Neuron (in vitro differentiated cells): Measurements from ENCODE around the gene PCP4L1.
"Not testable (repeated sequence)": the region's sequence is repeated elsewhere in the genome, so short reads cannot be mapped to it uniquely, and the experiment has no call there.

Experiments
- H2AFZ ChIP-seq: one replicate; pipeline ENCODE4 v1.6.1; 2013; ENCODE audit warnings: low read depth, mild to moderate bottlenecking, inconsistent platforms, low read length, moderate library complexity
- H3K27me3 ChIP-seq: one replicate; pipeline ENCODE4 v1.6.1; 2013; ENCODE audit warnings: low read length; ENCODE audit not compliant: insufficient read depth
- H3K36me3 ChIP-seq: one replicate; pipeline ENCODE4 v1.6.1; 2013; ENCODE audit warnings: low read length; ENCODE audit not compliant: insufficient read depth
- H3K4me1 ChIP-seq: one replicate; pipeline ENCODE4 v1.6.1; 2013; ENCODE audit warnings: low read length; ENCODE audit not compliant: insufficient read depth
- H3K4me3 ChIP-seq: 2 replicates; pipeline ENCODE4 v1.5.1; 2013; ENCODE audit warnings: mild to moderate bottlenecking, low read length, moderate library complexity
- H3K9me3 ChIP-seq: one replicate; pipeline ENCODE4 v1.6.1; 2013; ENCODE audit warnings: low read length

Gene PCP4L1

DNA sequence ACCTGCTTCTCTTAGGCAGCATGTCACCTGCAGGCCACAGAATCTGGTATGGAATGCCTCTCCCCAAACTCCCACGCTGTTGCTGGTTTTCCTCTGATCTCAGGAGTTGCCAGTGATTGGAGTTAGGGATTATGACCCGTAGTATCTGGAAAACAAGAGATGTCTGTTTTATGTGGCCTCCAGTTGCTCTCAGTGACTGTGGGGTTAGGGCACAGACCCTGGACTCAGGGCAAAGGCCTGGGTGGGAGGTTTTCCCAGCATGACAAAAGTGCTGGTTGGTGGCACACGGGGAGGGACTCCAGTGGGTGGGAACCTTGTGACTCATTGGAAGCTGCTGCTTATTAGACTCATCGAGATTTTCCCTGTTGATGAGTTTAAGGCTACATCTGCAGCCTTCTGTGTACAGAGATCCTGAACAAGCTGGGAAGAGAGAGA, 20.5 kb upstream of the PCP4L1 start, which contains the start of gene NR1I3:
Gene NR1I3 (minus strand): TSS at position 165 of the 435 bp plus-strand sequence. CDS start 1,638 bp downstream, outside the sequence.
- Histone ChIP-seq H3K36me3 (no peaks in the 10 kb centered on the region), H3K9me3 (no peaks in the 10 kb centered on the region), H3K27me3 (peaks cover 2% of the 10 kb centered on the region), H3K4me3 (no peak within 1 kb of the TSS), H2AFZ (no peak within 1 kb of the TSS), H3K4me1 (peaks cover 5% of the 10 kb centered on the region)

DNA sequence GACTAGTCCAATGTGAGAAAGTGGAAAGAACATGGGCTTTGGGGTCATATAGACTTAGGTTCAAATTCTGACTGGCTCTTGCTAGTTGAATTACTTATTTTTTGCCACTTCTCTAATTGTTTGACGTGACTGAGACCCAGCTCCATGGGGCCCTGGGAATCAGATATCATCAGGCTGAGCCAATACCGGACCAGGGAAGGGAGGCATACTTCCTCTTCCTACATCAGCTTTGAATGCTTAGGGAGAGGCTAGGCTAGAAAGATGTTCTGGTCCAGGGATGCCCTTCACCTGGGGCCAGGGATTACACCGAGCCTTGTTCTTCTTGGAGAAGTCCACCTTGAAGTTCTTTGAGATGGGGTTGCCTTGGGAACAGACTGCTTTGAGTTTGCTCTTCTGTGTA, 16.9 kb upstream of the PCP4L1 start:
- H3K36me3 ChIP-seq = no peaks in the 10 kb centered on the region
- H2AFZ ChIP-seq = no peak overlapping the region
- peaks cover 2% of the 10 kb centered on the region for H3K27me3 ChIP-seq
- H3K4me3 ChIP-seq = no peak overlapping the region
- peaks cover 5% of the 10 kb centered on the region for H3K4me1 ChIP-seq
- H3K9me3 ChIP-seq = no peaks in the 10 kb centered on the region

DNA sequence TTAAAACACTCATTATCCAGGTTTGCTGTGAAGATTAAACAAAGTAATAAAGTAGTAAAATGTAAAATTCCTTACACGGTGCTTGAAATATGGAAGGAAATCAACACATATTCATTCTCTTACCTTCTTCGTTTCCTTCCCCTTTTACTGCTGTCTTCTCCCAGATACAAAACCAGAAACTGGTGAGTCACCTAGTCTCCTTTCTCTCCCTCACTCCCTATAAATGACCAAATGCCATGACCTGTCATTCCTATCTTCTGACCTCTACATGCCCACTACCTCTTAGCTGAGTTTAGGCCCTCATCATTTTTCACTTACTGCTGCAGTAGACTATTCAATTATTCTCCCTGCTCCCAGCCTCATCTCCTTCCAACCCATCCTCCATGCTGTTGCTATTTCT, 16.2 kb upstream of the PCP4L1 start:
- Histone ChIP-seq H3K9me3 (no peaks in the 10 kb centered on the region), H2AFZ (no peak overlapping the region), H3K4me1 (peaks cover 5% of the 10 kb centered on the region), H3K36me3 (no peaks in the 10 kb centered on the region), H3K27me3 (peaks cover 2% of the 10 kb centered on the region), H3K4me3 (no peak overlapping the region)

DNA sequence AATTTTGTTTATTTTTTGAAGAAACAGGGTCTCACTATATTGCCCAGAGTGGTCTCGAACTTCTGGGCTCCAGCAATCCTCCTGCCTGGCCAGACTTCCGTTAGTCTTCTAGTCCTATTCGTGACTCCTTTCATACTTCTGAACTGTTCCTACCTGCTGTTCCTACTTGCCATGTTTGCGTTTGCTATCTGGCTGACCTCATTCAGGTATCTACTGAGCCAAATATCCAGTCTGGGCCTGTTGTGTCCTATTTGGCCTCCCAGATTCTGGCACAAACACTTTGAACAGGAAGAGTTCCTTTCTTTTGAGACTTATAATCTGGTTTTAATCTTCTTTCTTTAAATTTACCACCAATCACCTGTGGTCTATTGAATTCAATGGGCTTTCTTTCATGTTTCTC, 13.7 kb upstream of the PCP4L1 start:
- Histone ChIP-seq H3K9me3 (no peaks in the 10 kb centered on the region), H3K36me3 (no peaks in the 10 kb centered on the region), H3K4me1 (peaks cover 5% of the 10 kb centered on the region), H3K4me3 (no peak overlapping the region), H3K27me3 (peaks cover 2% of the 10 kb centered on the region), H2AFZ (no peak overlapping the region)

DNA sequence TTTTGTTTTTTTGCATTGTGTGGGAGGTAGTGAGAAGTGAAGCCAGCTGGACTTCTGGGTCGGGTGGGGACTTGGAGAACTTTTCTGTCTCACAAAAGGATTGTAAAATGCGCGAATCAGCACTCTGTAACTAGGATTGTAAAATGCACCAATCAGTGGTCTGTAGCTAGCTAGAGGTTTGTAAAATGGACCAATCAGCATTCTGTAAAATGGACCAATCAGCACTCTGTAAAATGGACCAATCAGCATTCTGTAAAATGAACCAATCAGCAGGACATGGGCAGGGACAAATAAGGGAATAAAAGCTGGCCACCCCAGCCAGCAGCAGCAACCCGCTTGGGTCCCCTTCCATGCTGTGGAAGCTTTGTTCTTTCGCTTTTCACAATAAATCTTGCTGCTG, 8.4 kb upstream of the PCP4L1 start:
- not testable (repeated sequence) for H3K4me1 ChIP-seq, H3K4me3 ChIP-seq, H3K9me3 ChIP-seq, H3K36me3 ChIP-seq, H2AFZ ChIP-seq, H3K27me3 ChIP-seq

DNA sequence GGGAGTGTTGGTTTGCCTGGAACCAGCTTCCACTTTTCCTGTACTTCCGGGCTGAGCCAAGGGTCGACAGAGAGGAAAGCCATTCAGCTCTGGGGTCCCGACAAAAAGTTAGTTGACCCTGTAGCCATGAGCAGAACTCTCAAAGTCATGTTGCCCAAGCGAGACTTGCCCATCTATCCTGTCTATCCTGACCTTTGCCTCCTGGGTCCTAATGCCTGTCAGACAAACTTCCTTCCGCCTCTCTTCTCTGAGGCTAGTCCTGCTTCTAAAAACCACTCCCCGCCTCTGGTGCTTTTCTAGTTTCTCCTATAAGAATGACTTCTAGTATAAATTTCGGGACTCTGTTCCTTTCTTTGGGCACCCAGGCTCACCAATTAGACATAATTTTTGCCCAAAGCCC, 7.7 kb upstream of the PCP4L1 start:
- no peak overlapping the region for H2AFZ ChIP-seq

DNA sequence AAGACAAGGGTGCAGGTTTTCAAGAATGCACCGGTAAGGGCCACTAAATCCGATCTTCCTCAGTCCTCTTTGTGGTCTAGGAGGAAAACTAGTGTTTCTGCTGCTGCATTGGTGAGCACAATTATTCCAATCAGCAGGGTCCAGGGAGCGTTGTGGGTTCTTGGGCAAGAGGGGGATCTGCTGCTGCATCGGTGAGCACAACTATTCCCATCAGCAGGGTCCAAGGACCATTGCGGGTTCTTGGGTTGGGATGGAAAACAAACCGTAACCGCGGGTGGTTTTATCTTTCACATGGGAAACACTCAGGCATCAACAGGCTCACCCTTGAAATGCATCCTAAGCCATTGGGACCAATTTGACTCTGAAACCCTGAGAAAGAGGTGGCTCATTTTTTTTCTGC, 7.0 kb upstream of the PCP4L1 start:
- Histone ChIP-seq H2AFZ (no peak overlapping the region), H3K27me3 (no peaks in the 10 kb centered on the region), H3K36me3 (no peaks in the 10 kb centered on the region), H3K4me1 (no peaks in the 10 kb centered on the region), H3K4me3 (no peak overlapping the region), H3K9me3 (no peaks in the 10 kb centered on the region)

More for the DNA sequence above, 7.7 kb upstream of the PCP4L1 start:
- no peaks in the 10 kb centered on the region for H3K4me1 ChIP-seq
- no peaks in the 10 kb centered on the region for H3K36me3 ChIP-seq
- no peaks in the 10 kb centered on the region for H3K9me3 ChIP-seq
- no peaks in the 10 kb centered on the region for H3K27me3 ChIP-seq
- no peak overlapping the region for H3K4me3 ChIP-seq

DNA sequence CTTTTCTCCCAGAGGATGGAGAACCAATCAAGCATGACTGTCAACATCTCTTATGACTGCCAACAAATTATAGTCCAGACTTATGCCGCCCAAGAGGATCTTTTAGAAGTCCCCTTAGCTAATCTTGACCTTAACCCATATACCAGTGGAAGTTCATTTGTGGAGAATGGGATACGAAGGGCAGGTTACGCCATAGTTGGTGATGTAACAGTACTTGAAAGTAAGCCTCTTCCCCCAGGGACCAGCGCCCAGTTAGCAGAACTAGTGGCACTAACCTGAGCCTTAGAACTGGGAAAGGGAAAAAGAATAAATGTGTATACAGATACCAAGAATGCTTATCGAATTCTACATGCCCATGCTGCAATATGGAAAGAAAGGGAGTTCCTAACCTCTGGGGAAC, 3.2 kb upstream of the PCP4L1 start:
- H2AFZ ChIP-seq, H3K4me1 ChIP-seq, H3K9me3 ChIP-seq, H3K36me3 ChIP-seq, H3K4me3 ChIP-seq: not testable (repeated sequence)
- peaks cover 25% of the 10 kb centered on the region for H3K27me3 ChIP-seq

GRCh38 chr1:161255955-161256520, 2.5 kb upstream of the PCP4L1 start:
- H3K27me3 ChIP-seq = peaks cover 33% of the 10 kb centered on the region
- H3K36me3 ChIP-seq, H2AFZ ChIP-seq, H3K4me3 ChIP-seq, H3K9me3 ChIP-seq, H3K4me1 ChIP-seq: not testable (repeated sequence)

DNA sequence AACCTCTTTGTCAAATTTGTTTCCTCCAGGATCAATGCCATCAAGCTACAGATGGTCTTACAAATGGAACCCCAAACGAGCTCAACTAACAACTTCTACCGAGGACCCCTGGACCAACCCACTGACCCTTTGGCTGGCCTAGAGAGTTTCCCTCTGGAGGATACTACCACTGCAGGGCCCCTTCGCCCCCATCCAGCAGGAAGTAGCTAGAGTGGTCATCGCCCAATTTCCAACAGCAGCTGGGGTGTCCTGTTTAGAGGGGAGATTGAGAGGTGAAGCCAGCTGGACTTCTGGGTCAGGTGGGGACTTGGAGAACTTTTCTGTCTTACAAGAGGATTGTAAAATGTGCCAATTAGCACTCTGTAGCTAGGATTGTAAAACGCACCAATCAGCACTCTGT, 1.4 kb upstream of the PCP4L1 start:
- H3K36me3 ChIP-seq, H2AFZ ChIP-seq, H3K9me3 ChIP-seq, H3K4me1 ChIP-seq, H3K4me3 ChIP-seq: not testable (repeated sequence)
- peaks cover 41% of the 10 kb centered on the region for H3K27me3 ChIP-seq

DNA sequence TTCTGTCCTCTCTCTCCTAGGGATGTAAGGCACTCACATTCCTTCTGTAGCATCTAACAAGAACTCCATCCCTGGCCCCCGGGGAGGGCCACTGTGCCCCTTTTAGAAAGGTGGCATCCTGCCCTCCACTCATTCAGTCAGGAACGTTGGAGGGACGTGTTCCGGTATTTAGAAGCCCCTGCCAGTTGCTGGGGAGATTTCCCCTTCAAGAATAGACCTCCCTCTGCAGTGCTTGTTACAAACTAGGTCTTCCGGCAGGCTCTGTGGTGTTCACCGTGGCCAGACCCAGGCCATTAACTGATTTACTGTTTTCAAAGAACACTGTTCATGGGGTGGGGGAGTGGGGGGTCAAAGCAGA, 779 bp downstream of the PCP4L1 start:
- H3K36me3 ChIP-seq = no peaks in the 10 kb centered on the region

DNA sequence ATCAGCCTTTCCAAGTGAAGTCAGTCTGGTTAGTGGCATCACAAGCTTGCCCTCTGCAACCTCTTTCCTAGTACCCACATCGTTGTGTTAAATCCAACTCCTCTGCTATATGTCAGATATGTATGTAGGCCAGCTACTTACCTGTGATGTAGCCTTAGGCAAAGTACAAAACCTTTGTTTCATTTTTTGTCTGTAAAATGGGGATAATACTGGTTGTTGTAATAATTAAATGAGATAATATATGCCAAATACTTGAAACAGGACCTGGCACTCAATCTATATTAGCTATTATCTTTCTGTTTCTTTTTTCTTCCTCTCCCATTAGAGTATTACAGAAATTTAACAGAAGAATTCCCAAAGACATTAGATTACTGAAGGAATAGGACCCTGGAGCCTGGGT, 1.2 kb downstream of the PCP4L1 start:
- H2AFZ ChIP-seq = no peak overlapping the region
- H3K36me3 ChIP-seq = no peaks in the 10 kb centered on the region
- peaks cover 7% of the 10 kb centered on the region for H3K9me3 ChIP-seq
- peaks cover 41% of the 10 kb centered on the region for H3K27me3 ChIP-seq
- H3K4me3 ChIP-seq = no peak overlapping the region
- peaks cover 4% of the 10 kb centered on the region for H3K4me1 ChIP-seq

More for the DNA sequence above, 779 bp downstream of the PCP4L1 start:
- peaks cover 41% of the 10 kb centered on the region for H3K27me3 ChIP-seq
- H2AFZ ChIP-seq = no peak overlapping the region
- H3K9me3 ChIP-seq = peaks cover 7% of the 10 kb centered on the region
- peaks cover 4% of the 10 kb centered on the region for H3K4me1 ChIP-seq
- no peak overlapping the region for H3K4me3 ChIP-seq

DNA sequence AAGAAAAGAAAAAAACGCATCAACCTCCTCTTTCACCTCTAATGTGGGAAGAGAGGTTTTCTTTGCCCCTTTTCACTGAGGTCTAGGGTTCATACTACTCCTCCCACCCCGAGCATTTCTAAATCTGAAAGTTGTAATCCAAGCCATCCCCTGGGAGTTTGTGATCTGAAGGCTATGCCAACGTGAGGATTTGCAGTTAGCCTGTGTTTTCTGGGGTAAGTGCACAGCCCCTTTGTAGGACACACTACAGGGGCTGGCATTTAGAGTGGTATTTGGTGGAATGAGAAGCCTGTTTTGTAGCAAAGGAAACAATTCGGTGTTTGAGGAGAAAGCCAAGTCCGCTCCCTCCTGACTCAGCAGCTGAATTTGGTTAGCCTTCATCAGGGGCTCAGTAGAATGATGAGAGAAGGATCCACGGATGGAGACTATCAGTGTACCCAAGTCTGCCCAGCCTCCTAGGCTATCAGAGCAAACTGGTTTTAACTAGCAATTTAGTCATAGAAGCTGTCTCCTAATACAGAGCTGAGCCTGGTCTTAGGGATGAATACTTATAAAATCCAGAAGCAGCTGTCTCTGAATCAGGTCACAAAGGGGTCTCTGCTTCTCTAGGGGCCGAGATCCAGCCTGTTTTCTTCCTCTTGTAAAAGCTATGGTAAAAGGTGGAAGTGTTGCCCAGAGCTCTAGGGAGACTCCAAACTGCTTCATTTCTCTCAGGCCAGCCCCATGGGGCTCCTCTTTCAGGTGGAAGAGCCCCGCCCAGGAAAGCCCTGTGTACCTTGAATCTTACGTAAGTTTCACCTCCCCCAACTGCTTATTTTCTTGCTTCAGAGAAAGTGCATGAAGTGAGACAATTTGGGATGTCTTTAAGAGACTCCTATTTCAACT, 2.1 kb downstream of the PCP4L1 start:
- peaks cover 9% of the 10 kb centered on the region for H3K9me3 ChIP-seq
- no peak overlapping the region for H2AFZ ChIP-seq
- H3K4me1 ChIP-seq = peaks cover 4% of the 10 kb centered on the region
- no peaks in the 10 kb centered on the region for H3K36me3 ChIP-seq
- H3K4me3 ChIP-seq = no peak overlapping the region
- peaks cover 41% of the 10 kb centered on the region for H3K27me3 ChIP-seq
